ENCODE measurements around the gene GNG7. TPM values are rescaled to one million over a fixed set of nuclear protein-coding genes. Genes with fewer than 3 reads are reported as not detected.

GNG7 gene
- total RNA-seq, 2 donors from 2014 or later = 5.7 to 12.9 TPM

DNA sequence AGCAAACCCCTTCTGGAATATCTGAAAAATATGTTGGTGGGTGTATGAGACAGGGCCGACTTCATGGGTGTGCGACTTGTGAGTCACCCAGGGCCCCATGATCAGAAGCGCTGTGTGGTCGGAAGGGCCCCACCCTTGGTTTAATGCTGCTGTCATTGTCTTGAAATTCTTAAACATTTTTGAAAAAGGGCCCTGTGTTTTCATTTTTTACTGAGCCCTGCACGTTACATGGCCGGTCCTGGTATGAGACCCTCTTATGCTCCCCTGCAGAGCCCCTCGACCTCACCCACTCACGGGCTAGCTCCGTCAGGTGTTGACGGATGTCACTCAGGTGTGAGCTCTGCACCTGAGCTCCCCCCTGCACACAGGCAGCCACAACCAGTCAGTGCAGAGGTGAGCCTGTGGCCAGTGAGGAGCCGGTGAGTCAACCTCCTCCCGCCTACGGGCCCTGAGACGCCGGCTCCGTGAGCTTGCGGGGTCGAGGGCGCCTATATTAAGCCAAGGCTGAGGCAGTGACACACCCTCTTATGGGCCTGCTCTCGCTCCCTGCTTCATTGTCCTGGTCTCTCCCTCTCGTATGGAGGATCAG is 198.9 kb downstream of the GNG7 start:
- Histone ChIP-seq H3K27me3 (no peaks in the 10 kb centered on the region), H3K9me3 (no peaks in the 10 kb centered on the region), H3K36me3 (replicated peaks in 1 of 2; ENCODE audit: insufficient read depth in 1 of 2, low read depth in 2 of 2) (no peaks in the 10 kb centered on the region), H3K27ac (no peak overlapping the region), H3K4me1 (peaks cover 22% of the 10 kb centered on the region), H3K4me3 (no peak overlapping the region)
- TF ChIP-seq, protein P1, sequence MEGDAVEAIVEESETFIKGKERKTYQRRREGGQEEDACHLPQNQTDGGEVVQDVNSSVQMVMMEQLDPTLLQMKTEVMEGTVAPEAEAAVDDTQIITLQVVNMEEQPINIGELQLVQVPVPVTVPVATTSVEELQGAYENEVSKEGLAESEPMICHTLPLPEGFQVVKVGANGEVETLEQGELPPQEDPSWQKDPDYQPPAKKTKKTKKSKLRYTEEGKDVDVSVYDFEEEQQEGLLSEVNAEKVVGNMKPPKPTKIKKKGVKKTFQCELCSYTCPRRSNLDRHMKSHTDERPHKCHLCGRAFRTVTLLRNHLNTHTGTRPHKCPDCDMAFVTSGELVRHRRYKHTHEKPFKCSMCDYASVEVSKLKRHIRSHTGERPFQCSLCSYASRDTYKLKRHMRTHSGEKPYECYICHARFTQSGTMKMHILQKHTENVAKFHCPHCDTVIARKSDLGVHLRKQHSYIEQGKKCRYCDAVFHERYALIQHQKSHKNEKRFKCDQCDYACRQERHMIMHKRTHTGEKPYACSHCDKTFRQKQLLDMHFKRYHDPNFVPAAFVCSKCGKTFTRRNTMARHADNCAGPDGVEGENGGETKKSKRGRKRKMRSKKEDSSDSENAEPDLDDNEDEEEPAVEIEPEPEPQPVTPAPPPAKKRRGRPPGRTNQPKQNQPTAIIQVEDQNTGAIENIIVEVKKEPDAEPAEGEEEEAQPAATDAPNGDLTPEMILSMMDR (IDR thresholded peaks at IDR 0.05) = no peak
- no peak for TF ChIP-seq POLR2A (IDR thresholded peaks at IDR 0.05)
- intact Hi-C loops (cut with DNase I) = loop anchor here (5.0 kb wide), 1 partner anchor 34 kb away; no protein-coding TSS in a partner anchor
- no peak for ATAC-seq
- 56 to 57% methylated on average over 19 to 21 of the region's 21 CpGs for WGBS, 2 donors
- no peak for DNase-seq

DNA sequence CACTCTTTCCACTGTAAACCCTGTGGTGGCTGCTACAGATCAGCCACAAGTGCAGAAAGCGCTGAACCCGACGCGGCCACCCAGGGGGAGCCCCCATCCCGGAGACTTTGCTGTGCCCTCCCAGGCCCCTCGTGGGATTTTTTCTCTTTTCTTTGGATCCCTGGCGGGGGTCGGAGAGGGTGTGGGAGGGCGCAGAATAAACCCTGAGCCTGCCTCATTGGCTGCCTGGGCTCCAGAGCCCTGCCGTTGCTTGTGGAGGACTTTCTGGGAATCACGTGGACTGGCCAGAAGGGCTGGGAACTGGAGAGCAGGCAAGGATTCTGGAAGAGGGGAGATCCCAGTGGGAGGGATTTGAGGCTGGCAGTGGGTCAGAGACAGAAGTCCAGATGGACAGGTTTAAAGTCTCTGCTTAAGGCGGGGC is 201.6 kb downstream of the GNG7 start:
- intact Hi-C loops (cut with DNase I) = loop anchor here (5.0 kb wide), 1 partner anchor 36 kb away; no protein-coding TSS in a partner anchor
- peaks cover 17% of the 10 kb centered on the region for H3K4me1 ChIP-seq
- 71 to 78% methylated on average over 10 to 12 of the region's 12 CpGs for WGBS, 2 donors
- no peak for DNase-seq
- no peaks in the 10 kb centered on the region for H3K27me3 ChIP-seq
- H3K27ac ChIP-seq = no peak overlapping the region
- TF ChIP-seq POLR2A (IDR thresholded peaks at IDR 0.05) = no peak
- TF ChIP-seq, protein P1 (IDR thresholded peaks at IDR 0.05) = no peak
- ATAC-seq = no peak
- H3K36me3 ChIP-seq (replicated peaks in 1 of 2; ENCODE audit: insufficient read depth in 1 of 2, low read depth in 2 of 2) = no peaks in the 10 kb centered on the region
- H3K4me3 ChIP-seq = no peak overlapping the region
- H3K9me3 ChIP-seq = no peaks in the 10 kb centered on the region

DNA sequence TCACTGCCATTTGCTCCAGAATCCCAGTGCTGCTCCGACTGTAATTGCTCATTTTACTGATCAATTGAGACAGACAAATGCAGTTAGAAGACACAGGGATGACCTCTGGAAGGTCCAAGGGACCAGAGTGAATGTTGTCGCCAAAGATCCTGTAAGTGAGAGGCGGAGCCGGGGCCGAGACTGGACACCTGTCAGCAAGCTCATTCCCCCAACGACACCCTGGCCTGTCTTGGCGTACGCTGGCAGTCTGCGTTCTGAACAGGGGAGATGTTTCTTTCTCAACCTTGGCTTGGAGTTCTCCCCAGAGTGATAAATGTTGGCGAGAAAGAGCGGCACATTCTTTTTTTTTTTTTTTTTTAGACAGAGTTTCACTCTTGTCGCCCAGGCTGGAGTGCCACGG is 202.3 kb downstream of the GNG7 start:
- H3K9me3 ChIP-seq = no peaks in the 10 kb centered on the region
- intact Hi-C loops (cut with DNase I) = loop anchor here (5.0 kb wide), 1 partner anchor 37 kb away; no protein-coding TSS in a partner anchor
- H3K36me3 ChIP-seq (replicated peaks in 1 of 2; ENCODE audit: insufficient read depth in 1 of 2, low read depth in 2 of 2) = no peaks in the 10 kb centered on the region
- H3K27ac ChIP-seq = no peak overlapping the region
- no peak for ATAC-seq
- 88 to 90% methylated on average over 9 to 10 of the region's 13 CpGs for WGBS, 2 donors
- DNase-seq = no peak
- peaks cover 24% of the 10 kb centered on the region for H3K4me1 ChIP-seq
- no peaks in the 10 kb centered on the region for H3K27me3 ChIP-seq
- TF ChIP-seq, protein P1 (IDR thresholded peaks at IDR 0.05) = no peak
- no peak for TF ChIP-seq POLR2A (IDR thresholded peaks at IDR 0.05)
- no peak overlapping the region for H3K4me3 ChIP-seq

DNA sequence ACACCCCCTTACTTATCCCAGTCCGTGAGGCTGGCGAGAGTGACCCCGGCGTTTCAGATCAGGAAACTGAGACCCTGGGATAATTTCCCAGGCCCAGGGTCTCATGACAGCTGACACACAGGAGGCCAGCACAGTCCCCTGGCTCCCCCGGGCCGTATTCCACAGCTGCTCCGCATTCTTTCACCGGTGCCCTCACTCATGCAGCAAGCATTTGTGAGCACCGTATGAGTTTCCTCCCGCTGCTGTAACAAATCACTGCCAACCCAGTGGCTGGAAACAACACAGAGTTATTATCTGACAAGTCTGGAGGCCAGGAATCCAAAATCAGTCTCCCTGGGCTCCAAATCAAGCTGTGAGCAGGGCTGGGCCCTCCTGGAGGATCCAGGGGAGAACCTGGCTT is 205.3 kb downstream of the GNG7 start:
- Histone ChIP-seq H3K4me3 (no peak overlapping the region), H3K27ac (no peak overlapping the region), H3K27me3 (no peaks in the 10 kb centered on the region), H3K9me3 (no peaks in the 10 kb centered on the region), H3K4me1 (peaks cover 33% of the 10 kb centered on the region), H3K36me3 (replicated peaks in 1 of 2; ENCODE audit: insufficient read depth in 1 of 2, low read depth in 2 of 2) (no peaks in the 10 kb centered on the region)
- ATAC-seq (no peak), DNase-seq (no peak)
- TF ChIP-seq, protein P1 (IDR thresholded peaks at IDR 0.05) = no peak
- TF ChIP-seq POLR2A (IDR thresholded peaks at IDR 0.05) = no peak
- 95 to 96% methylated on average over 8 to 10 of the region's 10 CpGs for WGBS, 2 donors
- intact Hi-C loops (cut with DNase I) = no loop called here
